Neural cell (in vitro differentiated cells): Measurements from ENCODE around the gene SLC6A16. TPM values are rescaled to one million over a fixed set of nuclear protein-coding genes. Genes with fewer than 3 reads are reported as not detected.
"Not testable (repeated sequence)": the region's sequence is repeated elsewhere in the genome, so short reads cannot be mapped to it uniquely, and the experiment has no call there.

Experiments used
- H2AFZ ChIP-seq: fragments of 200-600, 300-800 bp; sonication (generic), shearing (Covaris generic); 2 replicates; pipeline ENCODE4 v1.6.0; 2014; ENCODE audit warnings: low read depth, mild to moderate bottlenecking, antibody characterized with exemption, low read length, moderate library complexity
- H3F3A ChIP-seq: fragments of 200-600 bp; shearing (Covaris generic); 2 replicates; pipeline ENCODE4 v1.6.1; 2016; ENCODE audit warnings: mild to moderate bottlenecking, moderate library complexity, mixed read lengths, antibody characterized with exemption, low read length; ENCODE audit not compliant: insufficient read depth, poor library complexity, severe bottlenecking
- H3K27ac ChIP-seq: fragments of 200-600, 300-800 bp; sonication (generic), shearing (Covaris generic); 2 replicates; pipeline ENCODE4 v1.5.1; 2014; ENCODE audit warnings: mild to moderate bottlenecking, low read length, moderate library complexity
- H3K27me3 ChIP-seq: fragments of 300-800, 200-600 bp; sonication (generic), shearing (Covaris generic); 2 replicates; pipeline ENCODE4 v1.6.0; 2014; ENCODE audit warnings: mild to moderate bottlenecking, low read depth, low read length, moderate library complexity; ENCODE audit not compliant: insufficient read depth
- H3K36me3 ChIP-seq: fragments of 300-800, 200-600 bp; sonication (generic), shearing (Covaris generic); 2 replicates; pipeline ENCODE4 v1.5.1; 2014; ENCODE audit warnings: mild to moderate bottlenecking, antibody characterized with exemption, low read length, moderate library complexity; ENCODE audit not compliant: insufficient read depth
- H3K4me2 ChIP-seq: fragments of 300-800, 200-600 bp; sonication (generic), shearing (Covaris generic); 2 replicates; pipeline ENCODE4 v1.6.0; 2014; ENCODE audit warnings: mild to moderate bottlenecking, low read length
- H3K4me3 ChIP-seq: fragments of 300-800, 200-600 bp; sonication (generic), shearing (Covaris generic); 2 replicates; pipeline ENCODE4 v1.5.1; 2014; ENCODE audit warnings: mild to moderate bottlenecking, low read length, moderate library complexity
- H3K79me2 ChIP-seq: fragments of 200-600 bp; shearing (Covaris generic); replicated peaks from 2 replicates; pipeline ENCODE4 v1.6.0; 2014; ENCODE audit warnings: mild to moderate bottlenecking, low read length, moderate library complexity; ENCODE audit not compliant: insufficient read depth
- H3K9ac ChIP-seq: fragments of 300-800, 200-600 bp; sonication (generic), shearing (Covaris generic); 2 replicates; pipeline ENCODE4 v1.6.1; 2016; ENCODE audit warnings: mild to moderate bottlenecking, low read length, mixed read lengths
- H3K9me2 ChIP-seq: fragments of 200-600 bp; shearing (Covaris generic); 2 replicates; pipeline ENCODE4 v1.6.1; 2016; ENCODE audit warnings: mild to moderate bottlenecking, low read length, mixed read lengths; ENCODE audit not compliant: insufficient read depth
- H3K9me3 ChIP-seq: fragments of 200-600, 300-800 bp; sonication (generic), shearing (Covaris generic); 2 replicates; pipeline ENCODE4 v1.6.1; 2016; ENCODE audit warnings: mild to moderate bottlenecking, mixed run types, low read length, moderate library complexity, mixed read lengths
- H4K20me1 ChIP-seq: fragments of 200-600 bp; shearing (Covaris generic); 2 replicates; pipeline ENCODE4 v1.6.1; 2016; ENCODE audit warnings: mild to moderate bottlenecking, mixed run types; ENCODE audit not compliant: insufficient read depth
- CTCF ChIP-seq: fragments of 450-650 bp; IDR thresholded peaks from 2 replicates; pipeline ENCODE4 v1.5.1; 2014; ENCODE audit warnings: antibody characterized with exemption, mild to moderate bottlenecking, moderate library complexity; ENCODE audit not compliant: poor library complexity, severe bottlenecking
- EP300 ChIP-seq: fragments of 450-650 bp; conservative IDR thresholded peaks from 2 replicates; pipeline ENCODE4 v1.6.1; 2014; ENCODE audit warnings: antibody characterized with exemption, mild to moderate bottlenecking, moderate library complexity; ENCODE audit not compliant: poor library complexity, severe bottlenecking
- EZH2 ChIP-seq: fragments of 200-600, 300-800 bp; shearing (Covaris generic), sonication (generic); IDR thresholded peaks from 2 replicates; pipeline ENCODE4 v1.6.1; 2014; ENCODE audit warnings: antibody characterized with exemption, low read length, borderline replicate concordance, mild to moderate bottlenecking; ENCODE audit not compliant: insufficient read depth, poor library complexity, severe bottlenecking
- MXI1 ChIP-seq: fragments of 450-650 bp; conservative IDR thresholded peaks from 2 replicates; pipeline ENCODE4 v1.6.1; 2014; ENCODE audit warnings: antibody characterized with exemption, mild to moderate bottlenecking; ENCODE audit not compliant: poor library complexity, severe bottlenecking
- POLR2AphosphoS5 ChIP-seq: IDR thresholded peaks from 2 replicates; pipeline ENCODE4 v1.6.1; 2012
- RAD21 ChIP-seq: fragments of 450-650 bp; conservative IDR thresholded peaks from 2 replicates; pipeline ENCODE4 v1.6.1; 2014; ENCODE audit warnings: antibody characterized with exemption, mild to moderate bottlenecking, moderate library complexity
- REST ChIP-seq: IDR thresholded peaks from 2 replicates; pipeline ENCODE4 v1.6.1; 2012; ENCODE audit warnings: borderline replicate concordance
- SMC3 ChIP-seq: fragments of 450-650 bp; conservative IDR thresholded peaks from 2 replicates; pipeline ENCODE4 v1.6.1; 2014; ENCODE audit warnings: antibody characterized with exemption, mild to moderate bottlenecking, moderate library complexity; ENCODE audit not compliant: poor library complexity
- TAF1 ChIP-seq: IDR thresholded peaks from 2 replicates; pipeline ENCODE4 v1.6.1; 2012; ENCODE audit warnings: low read depth
- polyA plus RNA-seq: library from polyadenylated mRNA; depleted of rRNA; stranded (reverse); fragments of >200 nt; gene quantifications from 2 replicates; pipeline ENCODE4 v1.2.3, GENCODE V29; 2014

Gene SLC6A16
- polyA plus RNA-seq, 1 donor from 2014 or later, result not detected

GRCh38 chr19:49309087-49309486, 15.9 kb downstream of the SLC6A16 start:
- H3F3A ChIP-seq, result no peaks in the 10 kb centered on the region
- no peaks in the 10 kb centered on the region for H4K20me1 ChIP-seq
- H3K9me2 ChIP-seq, result no peaks in the 10 kb centered on the region
- no peak overlapping the region for H3K27ac ChIP-seq
- no peak for TF ChIP-seq TAF1
- TF ChIP-seq RAD21, result no peak
- no peak for TF ChIP-seq EZH2
- no peak for TF ChIP-seq CTCF
- no peak for TF ChIP-seq EP300
- TF ChIP-seq POLR2AphosphoS5, result no peak
- TF ChIP-seq REST, result no peak
- no peak for TF ChIP-seq MXI1
- no peak for TF ChIP-seq SMC3
- H3K9ac ChIP-seq, result no peak overlapping the region
- no peak overlapping the region for H2AFZ ChIP-seq
- no peak overlapping the region for H3K4me3 ChIP-seq
- no peaks in the 10 kb centered on the region for H3K36me3 ChIP-seq
- H3K9me3 ChIP-seq, result no peaks in the 10 kb centered on the region
- H3K79me2 ChIP-seq, result no peaks in the 10 kb centered on the region
- no peaks in the 10 kb centered on the region for H3K27me3 ChIP-seq
- H3K4me2 ChIP-seq, result no peak overlapping the region

- H3K9ac ChIP-seq, H3F3A ChIP-seq, H3K27ac ChIP-seq, H2AFZ ChIP-seq, H3K9me3 ChIP-seq, H4K20me1 ChIP-seq, H3K4me3 ChIP-seq, H3K27me3 ChIP-seq, H3K79me2 ChIP-seq, H3K36me3 ChIP-seq, H3K4me2 ChIP-seq, H3K9me2 ChIP-seq: not testable (repeated sequence)
These were observed 18.3 kb downstream of the SLC6A16 start for GRCh38 chr19:49306734-49307133.

GRCh38 chr19:49301866-49302252, 23.1 kb downstream of the SLC6A16 start:
- H3K9me3 ChIP-seq, result no peaks in the 10 kb centered on the region
- no peaks in the 10 kb centered on the region for H3K27me3 ChIP-seq
- H3K27ac ChIP-seq, result no peak overlapping the region
- no peaks in the 10 kb centered on the region for H3K9me2 ChIP-seq
- no peak overlapping the region for H2AFZ ChIP-seq
- H4K20me1 ChIP-seq, result no peaks in the 10 kb centered on the region
- no peaks in the 10 kb centered on the region for H3F3A ChIP-seq
- no peak overlapping the region for H3K4me2 ChIP-seq
- TF ChIP-seq EP300, result no peak
- TF ChIP-seq EZH2, result no peak
- TF ChIP-seq CTCF, result no peak
- no peak for TF ChIP-seq SMC3
- H3K4me3 ChIP-seq, result no peak overlapping the region
- H3K79me2 ChIP-seq, result no peaks in the 10 kb centered on the region
- H3K36me3 ChIP-seq, result no peaks in the 10 kb centered on the region
- H3K9ac ChIP-seq, result no peak overlapping the region
